ENCODE measurements around the gene GPC6. TPM values are rescaled to one million over a fixed set of nuclear protein-coding genes. Genes with fewer than 3 reads are reported as not detected.
"Not testable (repeated sequence)": the region's sequence is repeated elsewhere in the genome, so short reads cannot be mapped to it uniquely, and the experiment has no call there.

The GPC6 gene
- polyA plus RNA-seq, 2 of the 4 experiments (the other 2 are of a cell fraction): 8.0 to 14.4 TPM

- H3K27ac ChIP-seq: no peak overlapping the region
- CTCF ChIA-PET: no interaction called here
- no peak overlapping the region for H3K4me2 ChIP-seq
- FAIRE-seq (no peak), DNase-seq (ENCODE audit: low read depth in 1 of 2, low spot score in 1 of 2) (no peak), ATAC-seq (no peak)
- H3K4me3 ChIP-seq: no peak overlapping the region
- H3K9me3 ChIP-seq: no peaks in the 10 kb centered on the region
- 45% methylated on average over 1 of the region's 1 CpG for WGBS (ENCODE audit: missing lambda C conversion rate)
- H3K4me1 ChIP-seq: no peaks in the 10 kb centered on the region
- POLR2A ChIA-PET: no interaction called here
- TF ChIP-seq MAFK (IDR thresholded peaks at IDR 0.05; ENCODE audit: partially characterized antibody) (no peak), HMGXB4 (CRISPR knock-in tag; IDR thresholded peaks at IDR 0.05; ENCODE audit: borderline replicate concordance) (no peak), NFE2L2 (conservative IDR thresholded peaks at IDR 0.05; ENCODE audit: low read length) (no peak), HEYL (CRISPR knock-in tag; IDR thresholded peaks at IDR 0.05) (no peak), RFX5 (IDR thresholded peaks at IDR 0.05) (no peak), HES2 (IDR thresholded peaks at IDR 0.05) (no peak), ZFP36 (IDR thresholded peaks at IDR 0.05; ENCODE audit: borderline replicate concordance, partially characterized antibody) (no peak), RARB (CRISPR knock-in tag; IDR thresholded peaks at IDR 0.05) (no peak), HOXB5 (CRISPR knock-in tag; IDR thresholded peaks at IDR 0.05) (no peak), BHLHE40 (IDR thresholded peaks at IDR 0.05; ENCODE audit: low read depth, low read length) (no peak), RCOR1 (IDR thresholded peaks at IDR 0.05; ENCODE audit: low read depth, low read length) (no peak), KDM5A (IDR thresholded peaks at IDR 0.05) (no peak), FOXS1 (CRISPR knock-in tag; IDR thresholded peaks at IDR 0.05) (no peak), POLR2A (IDR thresholded peaks at IDR 0.05; ENCODE audit: low read length) (no peak), NR3C1 (IDR thresholded peaks at IDR 0.05) (no peak), MAZ (IDR thresholded peaks at IDR 0.05; ENCODE audit: borderline replicate concordance, low read depth, low read length) (no peak), NPAS2 (CRISPR knock-in tag; IDR thresholded peaks at IDR 0.05; ENCODE audit: borderline replicate concordance) (no peak)
- TF ChIP-seq, protein P1, sequence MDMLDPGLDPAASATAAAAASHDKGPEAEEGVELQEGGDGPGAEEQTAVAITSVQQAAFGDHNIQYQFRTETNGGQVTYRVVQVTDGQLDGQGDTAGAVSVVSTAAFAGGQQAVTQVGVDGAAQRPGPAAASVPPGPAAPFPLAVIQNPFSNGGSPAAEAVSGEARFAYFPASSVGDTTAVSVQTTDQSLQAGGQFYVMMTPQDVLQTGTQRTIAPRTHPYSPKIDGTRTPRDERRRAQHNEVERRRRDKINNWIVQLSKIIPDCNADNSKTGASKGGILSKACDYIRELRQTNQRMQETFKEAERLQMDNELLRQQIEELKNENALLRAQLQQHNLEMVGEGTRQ (IDR thresholded peaks at IDR 0.05): no peak
Observed at GRCh38 chr13:93201992-93202558, 24.5 kb upstream of the GPC6 start.

- ATAC-seq; H3K4me3 ChIP-seq; CTCF ChIA-PET; POLR2A ChIA-PET; H3K27ac ChIP-seq; H3K4me2 ChIP-seq; H3K4me1 ChIP-seq; DNase-seq (ENCODE audit: low read depth in 1 of 2, low spot score in 1 of 2); H3K9me3 ChIP-seq; FAIRE-seq: not testable (repeated sequence)
- WGBS (ENCODE audit: missing lambda C conversion rate): 50% methylated on average over 23 of the region's 24 CpGs
Observed at GRCh38 chr13:93206778-93207392, 19.7 kb upstream of the GPC6 start.

- WGBS (ENCODE audit: missing lambda C conversion rate): 38% methylated on average over 1 of the region's 1 CpG
- POLR2A ChIA-PET: no interaction called here
- DNase-seq (ENCODE audit: low read depth in 1 of 2, low spot score in 1 of 2): no peak
- no peak overlapping the region for H3K4me2 ChIP-seq
- H3K9me3 ChIP-seq: no peaks in the 10 kb centered on the region
- FAIRE-seq: no peak
- TF ChIP-seq EP300 (IDR thresholded peaks at IDR 0.05): no peak
- no peak for TF ChIP-seq CHD2 (IDR thresholded peaks at IDR 0.05; ENCODE audit: low read length, partially characterized antibody)
- no peak for TF ChIP-seq MAFK (IDR thresholded peaks at IDR 0.05; ENCODE audit: partially characterized antibody)
- no peak for TF ChIP-seq HOXA7 (CRISPR knock-in tag; IDR thresholded peaks at IDR 0.05)
- no peak for TF ChIP-seq CHD4 (IDR thresholded peaks at IDR 0.05; ENCODE audit: borderline replicate concordance)
- no peak for TF ChIP-seq HMGXB4 (CRISPR knock-in tag; IDR thresholded peaks at IDR 0.05; ENCODE audit: borderline replicate concordance)
- TF ChIP-seq, protein P1 (IDR thresholded peaks at IDR 0.05): no peak
- TF ChIP-seq HDAC2 (IDR thresholded peaks at IDR 0.05): no peak
- TF ChIP-seq PBX3 (IDR thresholded peaks at IDR 0.05): no peak
- no peak for TF ChIP-seq ZNF302 (CRISPR knock-in tag; IDR thresholded peaks at IDR 0.05)
- no peak for TF ChIP-seq KDM1A (IDR thresholded peaks at IDR 0.05; ENCODE audit: low read depth)
- no peak for TF ChIP-seq NFE2L2 (conservative IDR thresholded peaks at IDR 0.05; ENCODE audit: low read length)
- no peak for TF ChIP-seq HEYL (CRISPR knock-in tag; IDR thresholded peaks at IDR 0.05)
- TF ChIP-seq HES2 (IDR thresholded peaks at IDR 0.05): no peak
- no peak overlapping the region for H3K27ac ChIP-seq
- CTCF ChIA-PET: no interaction called here
- no peak overlapping the region for H3K4me3 ChIP-seq
- H3K4me1 ChIP-seq: no peaks in the 10 kb centered on the region
- no peak for ATAC-seq
Observed at GRCh38 chr13:93216122-93216521, 10.5 kb upstream of the GPC6 start.

All from A549 (cell line).